HEK293 (cell line): ENCODE results near the gene CSK.
A peak's percentile ranks its signal among the peaks of the same experiment; 100 is the strongest.

Source experiments
- AEBP2 ChIP-seq: fragments of 450-650 bp; formaldehyde crosslinking; IDR thresholded peaks from 2 replicates; pipeline ENCODE4 v1.5.1; 2016; ENCODE audit warnings: missing biosample characterization, missing genetic modification characterization, borderline replicate concordance
- MZF1 ChIP-seq: fragments of 450-650 bp; formaldehyde crosslinking; IDR thresholded peaks from 2 replicates; pipeline ENCODE4 v1.5.1; 2017; ENCODE audit warnings: missing biosample characterization, missing genetic modification characterization, borderline replicate concordance
- PRDM4 ChIP-seq: fragments of 450-650 bp; formaldehyde crosslinking; IDR thresholded peaks from 2 replicates; pipeline ENCODE4 v1.5.1; 2017; ENCODE audit warnings: missing biosample characterization, missing genetic modification characterization
- REST ChIP-seq: fragments of 450-650 bp; formaldehyde crosslinking; IDR thresholded peaks from 2 replicates; pipeline ENCODE4 v1.5.1; 2016; ENCODE audit warnings: missing biosample characterization, missing genetic modification characterization
- SALL2 ChIP-seq: fragments of 450-650 bp; formaldehyde crosslinking; IDR thresholded peaks from 2 replicates; pipeline ENCODE4 v1.5.0; 2017; ENCODE audit warnings: missing biosample characterization, mild to moderate bottlenecking, missing genetic modification characterization, borderline replicate concordance
- SP2 ChIP-seq: fragments of 450-650 bp; formaldehyde crosslinking; IDR thresholded peaks from 2 replicates; pipeline ENCODE4 v1.5.1; 2016; ENCODE audit warnings: missing biosample characterization, missing genetic modification characterization
- ZBTB1 ChIP-seq: fragments of 450-650 bp; formaldehyde crosslinking; IDR thresholded peaks from 2 replicates; pipeline ENCODE4 v1.5.1; 2016; ENCODE audit warnings: missing biosample characterization, missing genetic modification characterization
- ZBTB11 ChIP-seq: fragments of 450-650 bp; formaldehyde crosslinking; conservative IDR thresholded peaks from 2 replicates; pipeline ENCODE4 v1.5.1; 2016; ENCODE audit warnings: low read depth, missing biosample characterization, missing genetic modification characterization
- ZBTB8A ChIP-seq: fragments of 450-650 bp; formaldehyde crosslinking; IDR thresholded peaks from 2 replicates; pipeline ENCODE4 v1.5.1; 2016; ENCODE audit warnings: missing biosample characterization, missing genetic modification characterization
- ZFP3 ChIP-seq: fragments of 450-650 bp; formaldehyde crosslinking; IDR thresholded peaks from 2 replicates; pipeline ENCODE4 v1.5.1; 2016; ENCODE audit warnings: low read depth, missing biosample characterization, missing genetic modification characterization
- ZFP37 ChIP-seq: fragments of 450-650 bp; formaldehyde crosslinking; IDR thresholded peaks from 2 replicates; pipeline ENCODE4 v1.5.1; 2016; ENCODE audit warnings: missing biosample characterization, missing genetic modification characterization
- ZNF26 ChIP-seq: fragments of 450-650 bp; formaldehyde crosslinking; IDR thresholded peaks from 2 replicates; pipeline ENCODE4 v1.5.1; 2016; ENCODE audit warnings: missing biosample characterization, missing genetic modification characterization
- ZNF292 ChIP-seq: fragments of 450-650 bp; formaldehyde crosslinking; IDR thresholded peaks from 2 replicates; pipeline ENCODE4 v1.5.1; 2016; ENCODE audit warnings: low read depth, missing biosample characterization, missing genetic modification characterization, borderline replicate concordance
- ZNF354C ChIP-seq: fragments of 450-650 bp; formaldehyde crosslinking; IDR thresholded peaks from 2 replicates; pipeline ENCODE4 v1.5.1; 2016; ENCODE audit warnings: missing biosample characterization, missing genetic modification characterization, low read depth, borderline replicate concordance
- ZNF394 ChIP-seq: fragments of 450-650 bp; formaldehyde crosslinking; IDR thresholded peaks from 2 replicates; pipeline ENCODE4 v1.5.1; 2016; ENCODE audit warnings: missing biosample characterization, missing genetic modification characterization, mild to moderate bottlenecking, moderate library complexity, borderline replicate concordance
- ZNF404 ChIP-seq: fragments of 450-650 bp; formaldehyde crosslinking; IDR thresholded peaks from 2 replicates; pipeline ENCODE4 v1.5.1; 2017; ENCODE audit warnings: missing biosample characterization, missing genetic modification characterization
- ZNF433 ChIP-seq: fragments of 450-650 bp; formaldehyde crosslinking; IDR thresholded peaks from 2 replicates; pipeline ENCODE4 v1.5.1; 2016; ENCODE audit warnings: missing biosample characterization, missing genetic modification characterization, low read depth
- ZNF610 ChIP-seq: fragments of 450-650 bp; formaldehyde crosslinking; IDR thresholded peaks from 2 replicates; pipeline ENCODE4 v1.5.1; 2016; ENCODE audit warnings: missing biosample characterization, missing genetic modification characterization, borderline replicate concordance
- ZNF623 ChIP-seq: fragments of 450-650 bp; formaldehyde crosslinking; IDR thresholded peaks from 2 replicates; pipeline ENCODE4 v1.5.1; 2016; ENCODE audit warnings: missing biosample characterization, missing genetic modification characterization
- ZNF664 ChIP-seq: fragments of 450-650 bp; formaldehyde crosslinking; IDR thresholded peaks from 2 replicates; pipeline ENCODE4 v1.5.1; 2016; ENCODE audit warnings: missing biosample characterization, missing genetic modification characterization
- ZNF843 ChIP-seq: fragments of 450-650 bp; formaldehyde crosslinking; IDR thresholded peaks from 2 replicates; pipeline ENCODE4 v1.5.1; 2016; ENCODE audit warnings: missing biosample characterization, missing genetic modification characterization
- TF ChIP-seq, protein P1 (sequence below): fragments of 450-650 bp; formaldehyde crosslinking; IDR thresholded peaks from 2 replicates; pipeline ENCODE4 v1.5.1; 2016; ENCODE audit warnings: missing biosample characterization, missing genetic modification characterization
- TF ChIP-seq, protein P2 (sequence below): fragments of 450-650 bp; formaldehyde crosslinking; IDR thresholded peaks from 2 replicates; pipeline ENCODE4 v1.5.1; 2016; ENCODE audit warnings: missing biosample characterization, missing genetic modification characterization

CSK gene

DNA sequence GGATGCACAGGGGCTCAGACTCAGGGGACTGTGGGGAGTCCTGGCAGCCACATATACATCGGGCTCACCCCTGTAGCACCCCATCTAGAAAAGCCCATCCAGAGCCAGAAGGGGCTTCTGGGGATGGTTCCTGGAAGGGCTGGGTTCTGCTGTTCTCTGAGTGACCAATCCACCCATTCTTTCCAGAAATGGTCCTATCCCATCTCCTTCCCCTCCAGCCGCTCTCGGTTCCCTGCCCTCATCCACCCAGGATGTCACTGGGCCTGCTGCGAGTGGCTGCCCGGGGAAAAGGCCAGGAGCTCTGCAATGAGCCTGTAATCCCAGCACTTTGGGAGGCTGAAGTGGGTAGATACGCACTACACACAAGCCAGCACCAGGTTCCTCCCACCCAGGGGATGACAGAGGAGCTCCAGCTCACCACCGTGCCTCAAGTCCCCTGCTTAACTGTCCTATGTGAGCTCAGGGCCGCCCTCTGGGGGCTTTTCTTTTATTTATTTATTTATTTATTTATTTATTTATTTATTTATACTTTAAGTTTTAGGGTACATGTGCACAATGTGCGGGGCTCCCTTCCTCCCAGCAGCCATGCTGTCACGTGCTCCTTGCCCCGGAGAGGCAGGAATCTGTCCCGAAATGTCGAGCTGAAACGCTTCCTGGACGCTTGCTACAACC is 13.6 kb upstream of the CSK start (continued):
- TF ChIP-seq AEBP2 (tag by site-specific recombination): 0 out of 2 replicates have a peak, but pooled peaks have one; percentile 55
- peak; percentile 65; the same call in 1 of the 2 replicates for TF ChIP-seq ZBTB11
- TF ChIP-seq ZBTB8A: peak; percentile 49; the same call in 1 of the 2 replicates
- no peak for TF ChIP-seq ZNF843 (tag by site-specific recombination)
- peak; percentile 59; the same call in 1 of the 2 replicates for TF ChIP-seq ZNF664 (tag by site-specific recombination)
- TF ChIP-seq MZF1 (tag by site-specific recombination): peak; percentile 54; the same call in 1 of the 2 replicates
- peak; percentile 33; the same call in 1 of the 2 replicates for TF ChIP-seq ZNF292 (tag by site-specific recombination)
- TF ChIP-seq REST (tag by site-specific recombination): peak; percentile 56; the same call in 1 of the 2 replicates
- no peak for TF ChIP-seq SP2 (tag by site-specific recombination)
- TF ChIP-seq ZBTB1 (tag by site-specific recombination): 0 out of 2 replicates have a peak, but pooled peaks have one; percentile 18
- no peak for TF ChIP-seq PRDM4 (tag by site-specific recombination)
- TF ChIP-seq ZNF610 (tag by site-specific recombination): 0 out of 2 replicates have a peak, but pooled peaks have one; percentile 45
- TF ChIP-seq ZNF354C: 0 out of 2 replicates have a peak, but pooled peaks have one; percentile 27
- TF ChIP-seq SALL2: no peak
- TF ChIP-seq ZNF404 (tag by site-specific recombination): peak; percentile 87; the same call in 1 of the 2 replicates
- no peak; the same call in 1 of the 2 replicates for TF ChIP-seq ZFP37 (tag by site-specific recombination)
- peak; percentile 67; the same call in 1 of the 2 replicates for TF ChIP-seq ZNF433 (tag by site-specific recombination)
- peak; percentile 74 for TF ChIP-seq ZNF623 (tag by site-specific recombination)
- TF ChIP-seq ZNF394 (tag by site-specific recombination): peak; percentile 93
- TF ChIP-seq, protein P1, sequence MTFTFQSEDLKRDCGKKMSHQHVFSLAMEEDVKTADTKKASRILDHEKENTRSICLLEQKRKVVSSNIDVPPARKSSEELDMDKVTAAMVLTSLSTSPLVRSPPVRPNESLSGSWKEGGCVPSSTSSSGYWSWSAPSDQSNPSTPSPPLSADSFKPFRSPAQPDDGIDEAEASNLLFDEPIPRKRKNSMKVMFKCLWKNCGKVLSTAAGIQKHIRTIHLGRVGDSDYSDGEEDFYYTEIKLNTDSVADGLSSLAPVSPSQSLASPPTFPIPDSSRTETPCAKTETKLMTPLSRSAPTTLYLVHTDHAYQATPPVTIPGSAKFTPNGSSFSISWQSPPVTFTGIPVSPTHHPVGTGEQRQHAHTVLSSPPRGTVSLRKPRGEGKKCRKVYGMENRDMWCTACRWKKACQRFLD (tag by site-specific recombination): no peak
- TF ChIP-seq, protein P2, sequence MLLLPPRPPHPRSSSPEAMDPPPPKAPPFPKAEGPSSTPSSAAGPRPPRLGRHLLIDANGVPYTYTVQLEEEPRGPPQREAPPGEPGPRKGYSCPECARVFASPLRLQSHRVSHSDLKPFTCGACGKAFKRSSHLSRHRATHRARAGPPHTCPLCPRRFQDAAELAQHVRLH: 0 out of 2 replicates have a peak, but pooled peaks have one; percentile 29
- TF ChIP-seq ZNF26: no peak
- peak; percentile 38; the same call in 1 of the 2 replicates for TF ChIP-seq ZFP3 (tag by site-specific recombination)
